GM19468 (cell line): ENCODE measurements around the gene SWT1.
"Not testable (repeated sequence)": the region's sequence is repeated elsewhere in the genome, so short reads cannot be mapped to it uniquely, and the experiment has no call there.

Experiments
- ATAC-seq: cut with Tn5 transposase; IDR thresholded peaks from one replicate; pipeline ENCODE4 v1.9.1; 2021; ENCODE audit warnings: mild to moderate bottlenecking, moderate library complexity, moderate number of reproducible peaks; ENCODE audit not compliant: unreplicated experiment; ENCODE audit errors: extremely low read depth

SWT1 gene

GRCh38 chr1:185317034-185317885 is 160.3 kb downstream of the SWT1 start, which contains the start of gene IVNS1ABP:
Gene IVNS1ABP, minus strand, starts transcription at chr1:185317243. Its CDS starts 7,750 bp downstream, at chr1:185309493.
- peak; percentile 61 for ATAC-seq

GRCh38 chr1:185317886-185318310 is 160.9 kb downstream of the SWT1 start:
- ATAC-seq: peak; percentile 43

GRCh38 chr1:185318431-185319138 is 161.6 kb downstream of the SWT1 start:
- ATAC-seq: no peak

GRCh38 chr1:185319139-185319475 is 162.1 kb downstream of the SWT1 start:
- ATAC-seq: no peak

DNA sequence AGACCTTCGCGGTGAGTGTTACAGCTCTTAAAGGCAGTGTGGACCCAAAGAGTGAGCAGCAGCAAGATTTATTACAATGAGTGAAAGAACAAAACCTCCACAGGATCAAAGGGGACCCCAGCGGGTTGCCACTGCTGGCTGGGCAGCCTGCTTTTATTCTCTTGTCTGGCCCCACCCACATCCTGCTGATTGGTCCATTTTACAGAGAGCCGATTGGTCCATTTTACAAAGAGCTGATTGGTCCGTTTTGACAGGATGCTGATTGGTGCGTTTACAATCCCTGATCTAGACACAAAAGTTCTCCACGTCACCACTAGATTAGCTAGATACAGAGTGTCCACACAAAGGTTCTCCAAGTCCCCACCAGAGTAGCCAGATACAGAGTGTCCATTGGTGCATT is 164.1 kb downstream of the SWT1 start:
- not testable (repeated sequence) for ATAC-seq

- not testable (repeated sequence) for ATAC-seq
Measured at GRCh38 chr1:185321653-185322221, 164.8 kb downstream of the SWT1 start.

DNA sequence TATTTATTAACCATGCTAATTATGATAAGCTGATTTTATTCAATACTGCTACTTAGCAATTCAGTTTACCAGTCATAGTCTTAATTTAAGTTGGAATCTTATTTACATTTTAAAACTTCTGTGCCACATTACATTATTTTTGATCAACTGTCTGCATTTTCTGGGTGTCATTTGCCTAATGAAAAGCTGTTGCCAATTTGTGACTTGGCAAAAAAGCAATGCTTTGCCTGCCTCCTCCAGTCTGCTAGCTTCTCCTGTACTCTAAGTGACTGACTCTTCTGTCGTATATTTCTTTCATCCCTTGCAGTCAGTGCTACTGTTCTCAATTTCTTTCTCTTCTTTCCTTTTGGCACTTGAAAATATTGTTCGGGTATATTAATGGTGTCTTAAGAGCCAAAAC is 165.7 kb downstream of the SWT1 start:
- no peak for ATAC-seq

GRCh38 chr1:185324118-185324517 is 167.2 kb downstream of the SWT1 start:
- no peak for ATAC-seq

- no peak for ATAC-seq
Measured at GRCh38 chr1:185325413-185325812, 168.4 kb downstream of the SWT1 start.

- no peak for ATAC-seq
Measured at GRCh38 chr1:185328255-185328654, 171.3 kb downstream of the SWT1 start.

DNA sequence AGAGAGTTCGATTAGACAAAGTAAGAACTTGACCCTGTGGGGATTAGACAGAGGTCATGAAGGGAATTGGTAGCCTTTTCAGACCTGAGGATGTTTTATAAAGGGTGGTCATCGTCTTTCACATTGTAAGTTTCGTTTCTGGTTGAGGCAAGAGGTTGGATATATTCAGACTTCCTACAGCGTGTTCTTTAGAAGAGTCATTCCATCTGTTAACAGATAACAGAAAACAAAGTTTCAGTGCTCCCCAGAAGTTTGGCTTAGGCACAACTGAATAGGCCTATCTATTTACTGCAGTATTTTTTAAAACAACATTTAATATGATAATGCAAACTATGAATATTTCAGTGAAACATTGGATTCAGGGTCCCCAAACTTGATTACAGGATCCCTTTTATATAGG is 177.2 kb downstream of the SWT1 start:
- ATAC-seq: no peak

DNA sequence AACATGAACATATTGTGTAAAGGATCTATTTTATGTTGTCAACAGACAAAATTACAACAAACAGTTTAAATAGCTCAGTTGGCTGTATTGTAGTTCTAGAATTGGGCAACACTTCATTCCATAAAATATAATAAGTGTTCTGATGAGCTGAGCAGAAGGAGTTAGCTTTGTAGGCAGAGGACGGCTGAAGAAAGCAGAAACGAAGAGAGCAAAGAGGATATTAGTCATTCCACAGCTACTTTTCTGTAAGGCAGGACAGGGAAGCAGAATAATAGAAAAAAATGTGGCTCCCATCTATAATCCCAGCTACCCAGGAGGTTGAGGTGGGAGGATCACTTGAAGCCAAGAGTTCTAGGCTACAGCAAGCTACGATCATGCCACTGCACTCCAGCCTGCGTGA is 180.3 kb downstream of the SWT1 start:
- ATAC-seq: no peak

DNA sequence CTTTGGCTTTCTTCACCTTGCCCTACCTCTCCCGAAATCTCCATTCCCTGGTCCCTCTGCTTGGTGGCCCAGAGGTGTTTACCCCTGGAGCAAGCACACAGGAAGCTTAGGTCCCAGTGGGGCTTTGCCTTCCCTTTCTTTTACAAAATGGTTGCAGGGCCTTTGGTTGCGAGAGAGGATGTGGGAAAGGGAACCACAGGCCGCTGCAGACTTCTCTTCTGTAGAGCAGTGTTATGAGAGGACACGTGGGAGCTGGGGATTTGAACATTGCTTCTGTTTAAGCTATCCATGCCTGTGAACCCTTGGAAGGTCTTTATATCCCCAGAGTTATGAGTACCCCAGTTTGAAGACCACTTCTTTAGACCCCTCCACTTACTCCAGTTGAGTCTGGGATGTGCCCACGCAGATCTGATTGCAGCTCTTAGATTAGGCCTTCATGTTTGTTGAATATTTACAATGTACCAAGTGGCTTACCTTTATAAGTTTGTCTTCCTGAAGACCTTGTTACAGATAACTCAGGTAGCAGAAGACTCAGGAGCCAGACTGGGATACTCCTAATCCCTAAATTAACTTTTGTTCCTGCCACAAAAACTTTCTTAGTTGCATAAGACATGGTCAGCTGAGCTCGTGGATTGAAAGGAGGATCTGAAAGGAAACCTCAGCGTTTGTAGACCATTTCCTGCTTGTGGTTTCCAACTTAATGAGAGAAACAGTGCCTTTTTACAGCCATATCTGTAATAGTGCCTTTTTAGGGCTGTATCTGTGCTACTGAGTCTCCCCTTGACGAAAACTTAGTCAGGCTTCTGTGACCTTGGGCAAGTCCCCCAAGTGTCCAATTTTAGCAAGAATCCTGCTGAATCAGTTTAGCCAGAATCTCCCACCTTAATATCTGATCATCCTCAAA is 182.0 kb downstream of the SWT1 start:
- peak; percentile 98 for ATAC-seq

- no peak for ATAC-seq
Measured at GRCh38 chr1:185341196-185341781, 184.3 kb downstream of the SWT1 start.
